A673 (cell line): ENCODE measurements around the gene ELAVL1.

Source experiments
- EZH2 ChIP-seq: fragments of 200-600 bp; sonication (generic); IDR thresholded peaks from 2 replicates; pipeline ENCODE4 v1.6.1; 2017; ENCODE audit warnings: borderline replicate concordance, low read depth, mild to moderate bottlenecking, mixed read lengths, antibody characterized with exemption, low read length; ENCODE audit not compliant: poor library complexity, severe bottlenecking
- TF ChIP-seq, protein P1 (sequence below): fragments of 300-800, 200-600 bp; sonication (generic); conservative IDR thresholded peaks from 2 replicates; pipeline ENCODE4 v1.5.1; 2017; ENCODE audit warnings: low read depth, mild to moderate bottlenecking, antibody characterized with exemption, low read length, moderate library complexity, mixed read lengths

- TF ChIP-seq, protein P1, sequence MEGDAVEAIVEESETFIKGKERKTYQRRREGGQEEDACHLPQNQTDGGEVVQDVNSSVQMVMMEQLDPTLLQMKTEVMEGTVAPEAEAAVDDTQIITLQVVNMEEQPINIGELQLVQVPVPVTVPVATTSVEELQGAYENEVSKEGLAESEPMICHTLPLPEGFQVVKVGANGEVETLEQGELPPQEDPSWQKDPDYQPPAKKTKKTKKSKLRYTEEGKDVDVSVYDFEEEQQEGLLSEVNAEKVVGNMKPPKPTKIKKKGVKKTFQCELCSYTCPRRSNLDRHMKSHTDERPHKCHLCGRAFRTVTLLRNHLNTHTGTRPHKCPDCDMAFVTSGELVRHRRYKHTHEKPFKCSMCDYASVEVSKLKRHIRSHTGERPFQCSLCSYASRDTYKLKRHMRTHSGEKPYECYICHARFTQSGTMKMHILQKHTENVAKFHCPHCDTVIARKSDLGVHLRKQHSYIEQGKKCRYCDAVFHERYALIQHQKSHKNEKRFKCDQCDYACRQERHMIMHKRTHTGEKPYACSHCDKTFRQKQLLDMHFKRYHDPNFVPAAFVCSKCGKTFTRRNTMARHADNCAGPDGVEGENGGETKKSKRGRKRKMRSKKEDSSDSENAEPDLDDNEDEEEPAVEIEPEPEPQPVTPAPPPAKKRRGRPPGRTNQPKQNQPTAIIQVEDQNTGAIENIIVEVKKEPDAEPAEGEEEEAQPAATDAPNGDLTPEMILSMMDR: no peak
- TF ChIP-seq EZH2: no peak
These were observed 81.9 kb downstream of the ELAVL1 start for GRCh38 chr19:7923295-7924191.
